Stomach (tissue), 4 donors: ENCODE data around the gene MYL11.

Experiments
- CTCF ChIP-seq, 7 experiments: fragments of 450-650 bp in 4 of 7; fragments of 200-600 bp in 3 of 7; sonication (generic) in 3 of 7; IDR thresholded peaks; one replicate each; pipeline ENCODE4 v1.5.1; 2016 to 2019; ENCODE audit warnings: antibody characterized with exemption in 7 of 7, control low read depth in 2 of 7, mild to moderate bottlenecking in 1 of 7
- POLR2AphosphoS5 ChIP-seq, 3 donors: sonication (generic); formaldehyde crosslinking; IDR thresholded peaks; one replicate each; pipeline ENCODE4 v1.6.1; 2016; ENCODE audit warnings: antibody characterized with exemption in 3 of 3

- no peak for TF ChIP-seq CTCF (IDR thresholded peaks at IDR 0.05)
- TF ChIP-seq POLR2AphosphoS5 (IDR thresholded peaks at IDR 0.05), result no peak
Measured at GRCh38 chr16:30383521-30383920, 8.9 kb downstream of the MYL11 start.
